PC-3 (cell line): Measurements from ENCODE around the gene CD4.
"Not testable (repeated sequence)": the region's sequence is repeated elsewhere in the genome, so short reads cannot be mapped to it uniquely, and the experiment has no call there.

Experiments
- EZH2 ChIP-seq: fragments of 300-600 bp; sonication (generic); IDR thresholded peaks from one replicate; pipeline ENCODE4 v1.6.1; 2017; ENCODE audit warnings: antibody characterized with exemption, mild to moderate bottlenecking, low read length; ENCODE audit not compliant: unreplicated experiment
- TF ChIP-seq, protein P1 (sequence below): fragments of 300-600 bp; sonication (generic); conservative IDR thresholded peaks from 2 replicates; pipeline ENCODE4 v1.5.1; 2017; ENCODE audit warnings: antibody characterized with exemption, low read depth, mild to moderate bottlenecking, low read length

- TF ChIP-seq, protein P1, sequence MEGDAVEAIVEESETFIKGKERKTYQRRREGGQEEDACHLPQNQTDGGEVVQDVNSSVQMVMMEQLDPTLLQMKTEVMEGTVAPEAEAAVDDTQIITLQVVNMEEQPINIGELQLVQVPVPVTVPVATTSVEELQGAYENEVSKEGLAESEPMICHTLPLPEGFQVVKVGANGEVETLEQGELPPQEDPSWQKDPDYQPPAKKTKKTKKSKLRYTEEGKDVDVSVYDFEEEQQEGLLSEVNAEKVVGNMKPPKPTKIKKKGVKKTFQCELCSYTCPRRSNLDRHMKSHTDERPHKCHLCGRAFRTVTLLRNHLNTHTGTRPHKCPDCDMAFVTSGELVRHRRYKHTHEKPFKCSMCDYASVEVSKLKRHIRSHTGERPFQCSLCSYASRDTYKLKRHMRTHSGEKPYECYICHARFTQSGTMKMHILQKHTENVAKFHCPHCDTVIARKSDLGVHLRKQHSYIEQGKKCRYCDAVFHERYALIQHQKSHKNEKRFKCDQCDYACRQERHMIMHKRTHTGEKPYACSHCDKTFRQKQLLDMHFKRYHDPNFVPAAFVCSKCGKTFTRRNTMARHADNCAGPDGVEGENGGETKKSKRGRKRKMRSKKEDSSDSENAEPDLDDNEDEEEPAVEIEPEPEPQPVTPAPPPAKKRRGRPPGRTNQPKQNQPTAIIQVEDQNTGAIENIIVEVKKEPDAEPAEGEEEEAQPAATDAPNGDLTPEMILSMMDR, result not testable (repeated sequence)
- TF ChIP-seq EZH2, result not testable (repeated sequence)
These were observed 76.0 kb downstream of the CD4 start for GRCh38 chr12:6865307-6865706.
